GM12878 (cell line): ENCODE results near the gene GLB1L2. TPM values are rescaled to one million over a fixed set of nuclear protein-coding genes. Genes with fewer than 3 reads are reported as not detected.

Experiments used
- ATAC-seq: fragments of 200-7000 bp; cut with Tn5 transposase; 3 replicates; pipeline ENCODE4 v1.9.1; 2020; ENCODE audit warnings: mild to moderate bottlenecking, moderate library complexity
- BruUV-seq: library from RNA; stranded (reverse); fragments of 400-500 nt; replicated peaks from 2 replicates; lab custom pipeline; 2021; lab: Mats Ljungman, UMichigan
- CTCF ChIA-PET: fragments of 300-600 bp; sonication (Branson Sonifier 250); formaldehyde crosslinking; extraction: SDS; loops from one replicate; lab custom pipeline; 2021; ENCODE audit warnings: inconsistent platforms; lab: Yijun Ruan, JAX
- POLR2A ChIA-PET: fragments of 350-600 bp; formaldehyde crosslinking; extraction: SDS; loops from one replicate; lab custom pipeline; 2021; ENCODE audit warnings: inconsistent platforms; lab: Charles Lee
- RAD21 ChIA-PET: fragments of 300-600 bp; sonication (Branson Sonifier 250); formaldehyde crosslinking; loops from one replicate; lab custom pipeline; 2023; ENCODE audit warnings: antibody characterized with exemption; ENCODE audit not compliant: unreplicated experiment; lab: Charles Lee
- SMC1A ChIA-PET: fragments of 300-600 bp; sonication (Branson Sonifier 250); formaldehyde crosslinking; loops from one replicate; lab custom pipeline; 2023; ENCODE audit not compliant: unreplicated experiment, uncharacterized antibody; lab: Charles Lee
- DNase-seq: peaks from one replicate; pipeline ENCODE4 v3.0.0-alpha.2; 2011; ENCODE audit warnings: low read depth, low spot score
- FAIRE-seq: peaks from 3 replicates; lab custom pipeline; 2011; peaks lifted over from hg19 to GRCh38; lab: Jason Lieb, UNC
- H2AFZ ChIP-seq: 2 replicates; pipeline ENCODE4 v1.6.0; 2011; ENCODE audit warnings: low read depth, low read length, control low read depth; ENCODE audit not compliant: control insufficient read depth
- H3K27ac ChIP-seq: 2 replicates; pipeline ENCODE4 v1.5.1; 2011; ENCODE audit warnings: control low read depth; ENCODE audit not compliant: control insufficient read depth, insufficient read depth
- H3K27me3 ChIP-seq, 2 experiments: replicated peaks in 1 of 2; 2 replicates each; pipeline versions ENCODE4 v1.6.0 to v1.6.1; 2011; ENCODE audit warnings: low read length in 1 of 2; ENCODE audit not compliant: control insufficient read depth in 2 of 2, insufficient read depth in 2 of 2
- H3K36me3 ChIP-seq, 2 experiments: 2 replicates each; pipeline ENCODE4 v1.5.1; 2011; ENCODE audit warnings: low read length in 1 of 2; ENCODE audit not compliant: control insufficient read depth in 2 of 2, insufficient read depth in 2 of 2
- H3K4me1 ChIP-seq: 2 replicates; pipeline ENCODE4 v1.6.1; 2011; ENCODE audit warnings: mild to moderate bottlenecking, low read length, moderate library complexity, mixed read lengths; ENCODE audit not compliant: control insufficient read depth, insufficient read depth
- H3K4me2 ChIP-seq: 2 replicates; pipeline ENCODE4 v1.6.0; 2011; ENCODE audit warnings: control low read depth; ENCODE audit not compliant: control insufficient read depth, insufficient read depth
- H3K4me3 ChIP-seq: fragments of 200-600 bp; sonication (generic); 2 replicates; pipeline ENCODE4 v1.5.1; 2016
- H3K79me2 ChIP-seq: 2 replicates; pipeline ENCODE4 v1.6.0; 2011; ENCODE audit warnings: low read length; ENCODE audit not compliant: control insufficient read depth, insufficient read depth
- H3K9ac ChIP-seq: 2 replicates; pipeline ENCODE4 v1.8.0; 2011; ENCODE audit warnings: low read length, control low read depth, mixed read lengths; ENCODE audit not compliant: control insufficient read depth, insufficient read depth
- H3K9me3 ChIP-seq: replicated peaks from 3 replicates; pipeline ENCODE4 v1.5.1; 2011; ENCODE audit warnings: mild to moderate bottlenecking, low read length; ENCODE audit not compliant: control insufficient read depth, insufficient read depth
- H4K20me1 ChIP-seq: 2 replicates; pipeline ENCODE4 v1.6.0; 2011; ENCODE audit not compliant: control insufficient read depth, insufficient read depth
- MEF2A ChIP-seq: IDR thresholded peaks from 2 replicates; pipeline ENCODE4 v1.6.1; 2011; ENCODE audit warnings: low read depth, mild to moderate bottlenecking, low read length, moderate library complexity; ENCODE audit not compliant: insufficient read depth
- POU2F2 ChIP-seq: IDR thresholded peaks from 3 replicates; pipeline ENCODE4 v1.6.1; 2011; ENCODE audit warnings: low read depth, mild to moderate bottlenecking, low read length, borderline replicate concordance
- STAT3 ChIP-seq: IDR thresholded peaks from 2 replicates; pipeline ENCODE4 v1.6.1; 2011; ENCODE audit warnings: low read depth, low read length, improper control_type of control experiment
- TBL1XR1 ChIP-seq: IDR thresholded peaks from 2 replicates; pipeline ENCODE4 v1.6.1; 2012; ENCODE audit warnings: low read depth, low read length, improper control_type of control experiment
- ZNF384 ChIP-seq: IDR thresholded peaks from 2 replicates; pipeline ENCODE4 v1.6.1; 2012; ENCODE audit warnings: low read depth, mild to moderate bottlenecking, low read length, improper control_type of control experiment, borderline replicate concordance
- WGBS: methylation state at CpG from one replicate; pipeline ENCODE4 v1.1.6; 2016; ENCODE audit warnings: low lambda C conversion rate; ENCODE audit not compliant: insufficient replicate concordance, insufficient coverage; ENCODE audit errors: missing lambda C conversion rate; 5-methylcytosine and 5-hydroxymethylcytosine counted together
- in situ Hi-C: fragments of 300-500 bp; cut with MboI; formaldehyde crosslinking; loops from 9 replicates; pipeline ENCODE4 v1.14.3; 2018; ENCODE audit warnings: mixed read lengths
- intact Hi-C: fragments of 100-400 bp; cut with micrococcal nuclease; formaldehyde crosslinking; loops from one replicate; pipeline ENCODE4 v1.14.2; 2022; ENCODE audit not compliant: unreplicated experiment
- polyA plus RNA-seq, 11 experiments: library from polyadenylated mRNA; depleted of rRNA in 4 of 11; unstranded in 6 of 11; stranded (reverse) in 5 of 11; fragments of >200 nt; fragmentation: Nextera tagmentation in 4 of 11; fragmentation: Illumina TruSeq in 1 of 11; extraction: Ambion mirVana in 4 of 11; extraction: Trizol in 1 of 11; gene quantifications; 1 replicate in 1 of 11; 2 replicates in 10 of 11; pipeline versions ENCODE4 v1.2.1 to v1.2.3, GENCODE V29; 2011 to 2016; ENCODE audit warnings: inconsistent platforms in 2 of 11, missing spikeins in 2 of 11, low read depth in 1 of 11
- total RNA-seq, 4 experiments: library from RNA; depleted of rRNA in 3 of 4; stranded (reverse); fragments of >200 nt in 3 of 4; fragmentation: Illumina TruSeq in 1 of 4; extraction: Trizol in 1 of 4; gene quantifications; 2 replicates each; pipeline versions ENCODE4 v1.2.1 to v1.2.3, GENCODE V29; 2013 to 2021
- TF ChIP-seq, protein P1 (sequence below): fragments of 450-650 bp; IDR thresholded peaks from 2 replicates; pipeline ENCODE4 v1.6.1; 2017; ENCODE audit warnings: mild to moderate bottlenecking
- TF ChIP-seq, protein P2 (sequence below): IDR thresholded peaks from 2 replicates; pipeline ENCODE4 v1.6.1; 2012; ENCODE audit warnings: low read depth, low read length, improper control_type of control experiment

GLB1L2 gene
- total and polyA plus RNA-seq, 10 of the 15 experiments (the other 5 are each of a cell fraction or from before 2014, with no cell fraction given) = 0.04 to 0.85 (median 0.49) TPM

DNA sequence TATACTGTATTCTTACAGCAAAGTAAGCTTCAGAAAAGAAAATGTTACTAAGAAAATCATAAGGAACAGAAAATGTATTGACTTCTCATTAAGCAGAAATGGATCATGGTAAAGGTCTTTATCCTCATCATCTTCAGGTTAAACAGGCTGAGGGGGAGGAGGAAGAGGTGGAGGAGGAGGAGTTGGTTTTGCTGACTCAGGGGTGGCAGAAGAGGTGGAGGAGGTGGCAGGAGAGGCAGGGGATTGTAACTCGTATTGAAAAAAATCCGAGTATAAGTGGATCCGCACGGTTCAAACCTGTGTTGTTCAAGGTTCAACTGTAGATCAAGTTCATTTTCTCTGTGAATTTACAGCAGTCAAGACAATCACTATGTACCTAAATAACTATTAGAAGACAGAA is 42.6 kb upstream of the GLB1L2 start:
- peaks cover 0 to 2% of the 10 kb centered on the region in 2 experiments; a peak in 1 of 4 replicates for H3K27me3 ChIP-seq
- no peak overlapping the region for H2AFZ ChIP-seq
- in situ Hi-C loops = no loop called here
- H3K36me3 ChIP-seq = no peaks in the 10 kb centered on the region
- TF ChIP-seq, protein P1, sequence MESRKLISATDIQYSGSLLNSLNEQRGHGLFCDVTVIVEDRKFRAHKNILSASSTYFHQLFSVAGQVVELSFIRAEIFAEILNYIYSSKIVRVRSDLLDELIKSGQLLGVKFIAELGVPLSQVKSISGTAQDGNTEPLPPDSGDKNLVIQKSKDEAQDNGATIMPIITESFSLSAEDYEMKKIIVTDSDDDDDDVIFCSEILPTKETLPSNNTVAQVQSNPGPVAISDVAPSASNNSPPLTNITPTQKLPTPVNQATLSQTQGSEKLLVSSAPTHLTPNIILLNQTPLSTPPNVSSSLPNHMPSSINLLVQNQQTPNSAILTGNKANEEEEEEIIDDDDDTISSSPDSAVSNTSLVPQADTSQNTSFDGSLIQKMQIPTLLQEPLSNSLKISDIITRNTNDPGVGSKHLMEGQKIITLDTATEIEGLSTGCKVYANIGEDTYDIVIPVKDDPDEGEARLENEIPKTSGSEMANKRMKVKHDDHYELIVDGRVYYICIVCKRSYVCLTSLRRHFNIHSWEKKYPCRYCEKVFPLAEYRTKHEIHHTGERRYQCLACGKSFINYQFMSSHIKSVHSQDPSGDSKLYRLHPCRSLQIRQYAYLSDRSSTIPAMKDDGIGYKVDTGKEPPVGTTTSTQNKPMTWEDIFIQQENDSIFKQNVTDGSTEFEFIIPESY = no peak
- TF ChIP-seq MEF2A (no peak), TBL1XR1 (no peak), ZNF384 (no peak), STAT3 (no peak)
- H3K4me2 ChIP-seq = no peak overlapping the region
- no peaks in the 10 kb centered on the region for H3K4me1 ChIP-seq
- no peaks in the 10 kb centered on the region for H4K20me1 ChIP-seq
- H3K27ac ChIP-seq = no peak overlapping the region
- WGBS = 21% methylated on average over 4 of the region's 4 CpGs
- ChIA-PET CTCF (no interaction called here), SMC1A (no interaction called here), RAD21 (no interaction called here), POLR2A (no interaction called here)
- no peak for DNase-seq
- intact Hi-C loops = no loop called here
- no peaks in the 10 kb centered on the region for H3K79me2 ChIP-seq
- H3K4me3 ChIP-seq = no peak overlapping the region
- H3K9me3 ChIP-seq = no peaks in the 10 kb centered on the region
- no peak overlapping the region for H3K9ac ChIP-seq
- BruUV-seq = no TSS peak
- no peak for FAIRE-seq
- no peak for ATAC-seq

DNA sequence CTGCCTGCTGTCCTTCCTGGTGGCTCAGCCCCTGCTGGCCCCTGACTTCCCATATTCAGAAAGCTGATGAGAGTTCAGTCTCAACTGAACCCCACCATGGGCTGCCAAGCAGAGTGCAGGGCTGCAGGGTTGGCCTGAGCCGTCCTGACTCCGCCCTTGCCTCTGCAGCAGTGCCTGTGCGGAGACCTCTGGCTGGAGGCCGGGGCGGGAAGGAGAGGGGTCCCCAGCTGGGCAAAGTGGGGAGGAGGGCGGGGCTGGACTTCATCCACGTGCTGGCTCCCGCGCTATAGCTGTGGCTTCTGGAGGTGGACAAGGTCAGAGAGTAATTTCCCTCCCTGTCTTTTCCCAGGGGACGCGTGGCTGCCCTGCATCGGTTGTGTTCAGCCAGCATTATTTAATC is 42.0 kb upstream of the GLB1L2 start:
- no peak overlapping the region for H3K9ac ChIP-seq
- no peak overlapping the region for H3K27ac ChIP-seq
- no peaks in the 10 kb centered on the region for H3K79me2 ChIP-seq
- ATAC-seq (no peak), FAIRE-seq (no peak)
- no TSS peak for BruUV-seq
- H3K4me1 ChIP-seq = no peaks in the 10 kb centered on the region
- ChIA-PET SMC1A (no interaction called here), CTCF (no interaction called here)
- in situ Hi-C loops = no loop called here
- H3K9me3 ChIP-seq = no peaks in the 10 kb centered on the region
- peaks cover 0 to 2% of the 10 kb centered on the region in 2 experiments; a peak in 1 of 4 replicates for H3K27me3 ChIP-seq
- no peak for TF ChIP-seq MEF2A
- TF ChIP-seq, protein P2, sequence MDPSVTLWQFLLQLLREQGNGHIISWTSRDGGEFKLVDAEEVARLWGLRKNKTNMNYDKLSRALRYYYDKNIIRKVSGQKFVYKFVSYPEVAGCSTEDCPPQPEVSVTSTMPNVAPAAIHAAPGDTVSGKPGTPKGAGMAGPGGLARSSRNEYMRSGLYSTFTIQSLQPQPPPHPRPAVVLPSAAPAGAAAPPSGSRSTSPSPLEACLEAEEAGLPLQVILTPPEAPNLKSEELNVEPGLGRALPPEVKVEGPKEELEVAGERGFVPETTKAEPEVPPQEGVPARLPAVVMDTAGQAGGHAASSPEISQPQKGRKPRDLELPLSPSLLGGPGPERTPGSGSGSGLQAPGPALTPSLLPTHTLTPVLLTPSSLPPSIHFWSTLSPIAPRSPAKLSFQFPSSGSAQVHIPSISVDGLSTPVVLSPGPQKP = no peak
- TF ChIP-seq POU2F2 = no peak
- TF ChIP-seq, all 136 proteins: peak for 0
- WGBS = 63% methylated on average over 11 of the region's 12 CpGs
- no peak overlapping the region for H2AFZ ChIP-seq
- H4K20me1 ChIP-seq = no peaks in the 10 kb centered on the region
- no peak for DNase-seq
- ChIA-PET RAD21 (no interaction called here), POLR2A (no interaction called here)
- no peaks in the 10 kb centered on the region for H3K36me3 ChIP-seq
- no peak overlapping the region for H3K4me3 ChIP-seq
- intact Hi-C loops = no loop called here
- H3K4me2 ChIP-seq = no peak overlapping the region
